AG04450 (cell line): Measurements from ENCODE around the gene MAP2K4. TPM values are rescaled to one million over a fixed set of nuclear protein-coding genes. Genes with fewer than 3 reads are reported as not detected.
"Not testable (repeated sequence)": the region's sequence is repeated elsewhere in the genome, so short reads cannot be mapped to it uniquely, and the experiment has no call there.

ENCODE experiments used
- CTCF ChIA-PET: fragments of 300-600, 350-600 bp; formaldehyde crosslinking; extraction: SDS; loops from one replicate; lab custom pipeline; 2022; ENCODE audit warnings: antibody characterized with exemption, inconsistent platforms; lab: Charles Lee
- POLR2A ChIA-PET: fragments of 350-600 bp; formaldehyde crosslinking; extraction: SDS; loops from one replicate; lab custom pipeline; 2021; ENCODE audit warnings: antibody characterized with exemption, inconsistent platforms; lab: Yijun Ruan, JAX
- DNase-seq: peaks from one replicate; pipeline ENCODE4 v3.0.0-alpha.2; 2011; ENCODE audit warnings: low read depth, low spot score
- H3K27ac ChIP-seq: one replicate; pipeline ENCODE4 v1.5.1; 2012; ENCODE audit warnings: low read depth, low read length, control low read depth
- H3K27me3 ChIP-seq: one replicate; pipeline ENCODE4 v1.6.0; 2012; ENCODE audit warnings: low read length; ENCODE audit not compliant: control insufficient read depth, insufficient read depth
- H3K4me3 ChIP-seq: 2 replicates; pipeline ENCODE4 v1.5.1; 2011; ENCODE audit warnings: mild to moderate bottlenecking, low read depth, low read length, control low read depth
- H3K9me3 ChIP-seq: 2 replicates; pipeline ENCODE4 v1.5.1; 2012; ENCODE audit warnings: low read length; ENCODE audit not compliant: control insufficient read depth, insufficient read depth
- polyA plus RNA-seq: library from polyadenylated mRNA; depleted of rRNA; stranded (reverse); fragments of >200 nt; gene quantifications from 2 replicates; pipeline ENCODE4 v1.2.3, GENCODE V29; 2011
- TF ChIP-seq, protein P1 (sequence below): IDR thresholded peaks from 2 replicates; pipeline ENCODE4 v1.5.1; 2011; ENCODE audit warnings: low read depth, low read length, control low read depth, inconsistent platforms

Gene MAP2K4
- polyA plus RNA-seq, 1 experiment, result 32.9 TPM

DNA sequence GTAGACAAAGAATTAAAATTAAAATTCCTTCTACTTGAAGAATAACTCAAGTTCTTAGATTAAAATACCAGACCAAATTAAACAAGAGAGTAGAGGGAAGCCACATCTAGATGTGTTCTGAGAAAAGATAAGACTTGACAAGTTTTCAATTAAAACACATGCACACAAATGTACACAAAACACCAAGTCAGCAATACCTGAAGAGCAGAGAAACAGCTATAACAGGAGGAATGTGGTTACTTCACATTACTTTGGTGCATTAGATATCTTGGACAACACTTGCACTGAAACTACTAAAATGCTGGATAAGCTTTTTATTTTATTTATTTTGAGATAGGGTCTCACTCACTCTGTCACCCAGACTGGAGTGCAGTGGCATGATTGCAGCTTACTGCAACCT is 113.9 kb downstream of the MAP2K4 start:
- Histone ChIP-seq H3K4me3 (no peak overlapping the region), H3K9me3 (no peaks in the 10 kb centered on the region), H3K27ac (no peak overlapping the region), H3K27me3 (no peaks in the 10 kb centered on the region)
- ChIA-PET POLR2A (no interaction called here), CTCF (interaction anchor here (1.0 kb wide), 1 partner anchor 870 kb away, joined by 3 read pairs; no protein-coding TSS in a partner anchor)
- no peak for DNase-seq
- TF ChIP-seq, protein P1, sequence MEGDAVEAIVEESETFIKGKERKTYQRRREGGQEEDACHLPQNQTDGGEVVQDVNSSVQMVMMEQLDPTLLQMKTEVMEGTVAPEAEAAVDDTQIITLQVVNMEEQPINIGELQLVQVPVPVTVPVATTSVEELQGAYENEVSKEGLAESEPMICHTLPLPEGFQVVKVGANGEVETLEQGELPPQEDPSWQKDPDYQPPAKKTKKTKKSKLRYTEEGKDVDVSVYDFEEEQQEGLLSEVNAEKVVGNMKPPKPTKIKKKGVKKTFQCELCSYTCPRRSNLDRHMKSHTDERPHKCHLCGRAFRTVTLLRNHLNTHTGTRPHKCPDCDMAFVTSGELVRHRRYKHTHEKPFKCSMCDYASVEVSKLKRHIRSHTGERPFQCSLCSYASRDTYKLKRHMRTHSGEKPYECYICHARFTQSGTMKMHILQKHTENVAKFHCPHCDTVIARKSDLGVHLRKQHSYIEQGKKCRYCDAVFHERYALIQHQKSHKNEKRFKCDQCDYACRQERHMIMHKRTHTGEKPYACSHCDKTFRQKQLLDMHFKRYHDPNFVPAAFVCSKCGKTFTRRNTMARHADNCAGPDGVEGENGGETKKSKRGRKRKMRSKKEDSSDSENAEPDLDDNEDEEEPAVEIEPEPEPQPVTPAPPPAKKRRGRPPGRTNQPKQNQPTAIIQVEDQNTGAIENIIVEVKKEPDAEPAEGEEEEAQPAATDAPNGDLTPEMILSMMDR, result no peak

DNA sequence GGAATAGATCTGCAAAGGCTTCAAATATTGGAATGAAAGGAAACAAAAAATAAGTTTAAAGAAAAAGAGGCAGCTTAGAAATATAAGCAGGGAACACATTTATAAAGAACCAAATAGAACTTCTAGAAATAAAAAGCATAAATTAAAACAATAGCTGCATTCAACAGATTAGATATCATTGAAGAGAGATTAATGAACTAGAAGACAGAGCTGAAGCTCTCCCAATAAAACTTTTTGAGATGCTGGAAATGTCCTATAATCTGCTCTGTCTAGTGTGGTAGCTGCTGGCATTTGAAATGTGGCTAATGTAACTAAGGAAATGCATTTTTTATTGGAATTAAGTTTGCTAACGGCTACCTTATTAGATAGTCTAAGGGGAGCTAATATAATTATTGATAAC is 115.6 kb downstream of the MAP2K4 start:
- no peaks in the 10 kb centered on the region for H3K9me3 ChIP-seq
- H3K27me3 ChIP-seq, result no peaks in the 10 kb centered on the region
- no peak for DNase-seq
- ChIA-PET POLR2A (no interaction called here), CTCF (no interaction called here)
- no peak overlapping the region for H3K4me3 ChIP-seq
- no peak overlapping the region for H3K27ac ChIP-seq
- TF ChIP-seq, protein P1, result no peak

DNA sequence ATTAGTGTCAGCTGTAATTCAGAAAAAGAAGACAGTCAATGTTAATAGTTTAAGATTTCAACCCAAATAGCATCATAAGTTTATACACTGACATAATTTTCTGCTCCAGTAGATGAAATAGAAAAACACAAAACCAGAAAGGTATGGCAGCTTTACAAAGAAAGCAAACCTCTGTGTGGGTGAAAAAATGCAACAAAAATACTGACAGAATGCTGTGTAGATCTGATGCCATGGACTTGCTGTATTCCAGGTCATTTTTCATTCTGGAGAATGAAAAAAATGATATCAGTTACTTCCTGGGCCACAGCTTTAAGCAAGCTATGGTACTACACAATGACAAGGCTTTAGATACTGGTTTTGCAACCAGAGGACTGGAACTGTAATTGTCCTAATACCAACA is 116.0 kb downstream of the MAP2K4 start:
- TF ChIP-seq, protein P1, result no peak
- no peak for DNase-seq
- Histone ChIP-seq H3K27ac (no peak overlapping the region), H3K4me3 (no peak overlapping the region), H3K9me3 (no peaks in the 10 kb centered on the region), H3K27me3 (no peaks in the 10 kb centered on the region)
- CTCF ChIA-PET, result no interaction called here
- POLR2A ChIA-PET, result no interaction called here

DNA sequence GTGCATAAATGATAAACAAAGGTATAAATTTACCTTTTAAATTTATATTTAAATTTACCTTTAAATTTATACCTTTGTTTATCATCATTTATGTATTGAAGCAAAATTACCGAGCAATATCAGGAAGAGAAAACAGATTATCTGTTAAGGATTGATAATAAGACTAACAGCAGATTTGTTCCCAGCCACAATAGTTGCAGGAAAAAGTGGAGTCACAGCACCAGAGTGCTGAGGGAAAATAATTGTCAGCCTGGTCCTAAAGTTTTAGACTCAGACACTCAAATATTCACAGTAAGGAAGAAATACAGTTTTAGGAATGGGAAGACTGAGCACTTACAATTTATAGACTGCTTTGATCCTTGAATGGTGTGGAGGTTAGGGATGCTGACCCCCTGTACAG is 117.2 kb downstream of the MAP2K4 start:
- no peak for DNase-seq
- no peaks in the 10 kb centered on the region for H3K27me3 ChIP-seq
- ChIA-PET CTCF (no interaction called here), POLR2A (no interaction called here)
- H3K4me3 ChIP-seq, result no peak overlapping the region
- TF ChIP-seq, protein P1, result no peak
- no peaks in the 10 kb centered on the region for H3K9me3 ChIP-seq
- no peak overlapping the region for H3K27ac ChIP-seq

DNA sequence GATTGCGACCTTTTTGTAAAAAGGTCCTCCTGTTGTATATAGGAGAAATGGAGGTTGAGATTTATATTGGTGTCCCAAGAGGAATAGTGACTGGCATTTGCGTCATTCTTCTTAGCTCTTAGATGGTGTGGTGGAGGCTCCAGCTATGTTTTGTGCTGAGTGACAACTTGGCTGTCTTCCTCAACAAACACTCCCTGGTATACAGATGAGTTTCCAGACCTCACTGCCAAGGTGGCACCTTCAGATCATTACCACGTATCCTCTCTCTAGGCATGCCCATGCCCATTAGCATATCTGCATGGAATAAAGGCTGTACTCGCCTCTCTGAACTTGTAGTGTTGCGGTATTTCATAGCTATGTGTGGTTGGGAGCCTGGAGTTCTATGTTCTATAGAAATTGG is 120.0 kb downstream of the MAP2K4 start:
- H3K4me3 ChIP-seq, result no peak overlapping the region
- TF ChIP-seq, protein P1, result no peak
- DNase-seq, result no peak
- ChIA-PET CTCF (no interaction called here), POLR2A (no interaction called here)
- no peak overlapping the region for H3K27ac ChIP-seq
- H3K9me3 ChIP-seq, result no peaks in the 10 kb centered on the region
- H3K27me3 ChIP-seq, result no peaks in the 10 kb centered on the region

DNA sequence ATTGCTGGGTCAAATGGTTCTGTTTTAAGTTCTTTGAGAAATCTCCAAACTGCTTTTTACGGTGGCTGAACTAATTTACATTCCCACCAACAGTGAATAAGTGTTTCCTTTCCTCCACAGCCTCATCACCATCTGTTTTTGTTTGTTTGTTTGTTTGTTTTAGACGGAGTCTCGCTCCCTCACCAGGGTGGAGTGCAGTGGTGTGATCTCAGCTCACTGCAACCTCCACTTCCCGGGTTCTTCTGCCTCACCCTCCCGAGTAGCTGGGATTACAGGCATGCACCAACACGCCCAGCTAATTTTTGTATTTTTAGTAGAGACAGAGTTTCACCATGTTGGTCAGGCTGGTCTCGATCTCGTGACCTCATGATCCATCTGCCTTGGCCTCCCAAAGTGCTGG is 141.5 kb downstream of the MAP2K4 start:
- CTCF ChIA-PET, H3K27me3 ChIP-seq, H3K4me3 ChIP-seq, DNase-seq, POLR2A ChIA-PET, H3K27ac ChIP-seq, H3K9me3 ChIP-seq: not testable (repeated sequence)
